HepG2 (cell line): Measurements from ENCODE around the gene SUPT4H1. TPM values are rescaled to one million over a fixed set of nuclear protein-coding genes. Genes with fewer than 3 reads are reported as not detected.

ENCODE experiments used
- ATF7-NPFF ChIP-seq: sonication (generic); formaldehyde crosslinking; IDR thresholded peaks from 2 replicates; pipeline ENCODE4 v1.8.1; 2023; ENCODE audit warnings: mild to moderate bottlenecking, low read depth, missing genetic modification reagents, moderate library complexity
- EHMT2 ChIP-seq: fragments of 200-600 bp; sonication (generic); IDR thresholded peaks from 2 replicates; pipeline ENCODE4 v1.7.0; 2017; ENCODE audit warnings: antibody characterized with exemption, low read depth, low read length, borderline replicate concordance
- ERF ChIP-seq: IDR thresholded peaks from 2 replicates; pipeline ENCODE4 v1.6.1; 2018; ENCODE audit warnings: missing biosample characterization, missing genetic modification reagents
- FOSL1 ChIP-seq: sonication (generic); formaldehyde crosslinking; IDR thresholded peaks from 2 replicates; pipeline ENCODE4 v1.9.0; 2021; ENCODE audit warnings: missing genetic modification reagents, borderline replicate concordance
- GABPB1 ChIP-seq: IDR thresholded peaks from 2 replicates; pipeline ENCODE4 v1.6.1; 2016; ENCODE audit warnings: mild to moderate bottlenecking, missing genetic modification reagents, moderate library complexity, missing compliant biosample characterization
- GMEB2 ChIP-seq: IDR thresholded peaks from 2 replicates; pipeline ENCODE4 v1.6.1; 2016; ENCODE audit warnings: missing biosample characterization, missing genetic modification reagents, low read depth
- KLF11 ChIP-seq: IDR thresholded peaks from 2 replicates; pipeline ENCODE4 v1.6.1; 2016; ENCODE audit warnings: missing compliant biosample characterization
- MIER2 ChIP-seq: IDR thresholded peaks from 2 replicates; pipeline ENCODE4 v1.6.1; 2016; ENCODE audit warnings: missing biosample characterization, missing genetic modification reagents
- PRMT3 ChIP-seq: sonication (generic); formaldehyde crosslinking; IDR thresholded peaks from 2 replicates; pipeline ENCODE4 v1.8.1; 2022; ENCODE audit warnings: low read depth, mild to moderate bottlenecking, moderate library complexity, missing genetic modification reagents, borderline replicate concordance
- THYN1 ChIP-seq: sonication (generic); formaldehyde crosslinking; IDR thresholded peaks from 2 replicates; pipeline ENCODE4 v1.8.1; 2023; ENCODE audit warnings: low read depth, mild to moderate bottlenecking, moderate library complexity, missing genetic modification reagents, borderline replicate concordance
- XBP1 ChIP-seq: sonication (generic); formaldehyde crosslinking; IDR thresholded peaks from 2 replicates; pipeline ENCODE4 v1.5.0; 2020; ENCODE audit warnings: missing genetic modification reagents
- YEATS2 ChIP-seq: sonication (generic); formaldehyde crosslinking; IDR thresholded peaks from 2 replicates; pipeline ENCODE4 v1.4.0; 2020; ENCODE audit warnings: missing genetic modification reagents, borderline replicate concordance
- ZBTB37 ChIP-seq: sonication (generic); formaldehyde crosslinking; IDR thresholded peaks from 2 replicates; pipeline ENCODE4 v1.4.0; 2020; ENCODE audit warnings: mild to moderate bottlenecking, missing genetic modification reagents
- ZBTB38 ChIP-seq: sonication (generic); formaldehyde crosslinking; IDR thresholded peaks from 2 replicates; pipeline ENCODE4 v1.5.1; 2020; ENCODE audit warnings: mild to moderate bottlenecking, missing genetic modification reagents
- ZNF138 ChIP-seq: sonication (generic); formaldehyde crosslinking; IDR thresholded peaks from 2 replicates; pipeline ENCODE4 v1.5.0; 2020; ENCODE audit warnings: mild to moderate bottlenecking, low read depth, missing genetic modification reagents
- ZNF329 ChIP-seq: sonication (generic); formaldehyde crosslinking; IDR thresholded peaks from 2 replicates; pipeline ENCODE4 v1.9.0; 2021; ENCODE audit warnings: low read depth, mild to moderate bottlenecking, missing genetic modification reagents
- polyA plus RNA-seq, 8 experiments: library from polyadenylated mRNA; depleted of rRNA in 3 of 8; stranded (reverse) in 7 of 8; unstranded in 1 of 8; fragments of >200 nt; fragmentation: Illumina TruSeq in 4 of 8; extraction: Trizol in 4 of 8; gene quantifications; 2 replicates each; pipeline versions ENCODE4 v1.2.1 to v1.2.3, GENCODE V29; 2011 to 2016; ENCODE audit warnings: low read depth in 4 of 8, missing spikeins in 1 of 8, mixed read lengths in 1 of 8; ENCODE audit not compliant: insufficient read depth in 1 of 8
- total RNA-seq, 5 experiments: library from RNA; depleted of rRNA; stranded (reverse); fragments of >200 nt; fragmentation: Illumina TruSeq; extraction: Trizol; gene quantifications; 2 replicates each; pipeline ENCODE4 v1.2.3, GENCODE V29; 2016; ENCODE audit warnings: low read depth in 1 of 5
- TF ChIP-seq, protein P1 (sequence below): sonication (generic); formaldehyde crosslinking; conservative IDR thresholded peaks from 2 replicates; pipeline ENCODE4 v1.5.0; 2020; ENCODE audit warnings: missing genetic modification reagents
- TF ChIP-seq, protein P2 (sequence below): sonication (generic); formaldehyde crosslinking; IDR thresholded peaks from 2 replicates; pipeline ENCODE4 v1.4.0; 2020; ENCODE audit warnings: missing genetic modification reagents
- TF ChIP-seq, protein P3 (sequence below), 2 experiments: sonication (generic) in 1 of 2; formaldehyde crosslinking in 1 of 2; IDR thresholded peaks; 2 replicates each; pipeline versions ENCODE4 v1.4.0 to v1.6.1; 2018 to 2020; ENCODE audit warnings: missing genetic modification reagents in 2 of 2, borderline replicate concordance in 1 of 2, low read depth in 1 of 2, mild to moderate bottlenecking in 1 of 2, missing biosample characterization in 1 of 2

The SUPT4H1 gene
- total and polyA plus RNA-seq, 2 of the 13 experiments (the other 11 are each of a cell fraction or from before 2014, with no cell fraction given), result 155 to 244 TPM

DNA sequence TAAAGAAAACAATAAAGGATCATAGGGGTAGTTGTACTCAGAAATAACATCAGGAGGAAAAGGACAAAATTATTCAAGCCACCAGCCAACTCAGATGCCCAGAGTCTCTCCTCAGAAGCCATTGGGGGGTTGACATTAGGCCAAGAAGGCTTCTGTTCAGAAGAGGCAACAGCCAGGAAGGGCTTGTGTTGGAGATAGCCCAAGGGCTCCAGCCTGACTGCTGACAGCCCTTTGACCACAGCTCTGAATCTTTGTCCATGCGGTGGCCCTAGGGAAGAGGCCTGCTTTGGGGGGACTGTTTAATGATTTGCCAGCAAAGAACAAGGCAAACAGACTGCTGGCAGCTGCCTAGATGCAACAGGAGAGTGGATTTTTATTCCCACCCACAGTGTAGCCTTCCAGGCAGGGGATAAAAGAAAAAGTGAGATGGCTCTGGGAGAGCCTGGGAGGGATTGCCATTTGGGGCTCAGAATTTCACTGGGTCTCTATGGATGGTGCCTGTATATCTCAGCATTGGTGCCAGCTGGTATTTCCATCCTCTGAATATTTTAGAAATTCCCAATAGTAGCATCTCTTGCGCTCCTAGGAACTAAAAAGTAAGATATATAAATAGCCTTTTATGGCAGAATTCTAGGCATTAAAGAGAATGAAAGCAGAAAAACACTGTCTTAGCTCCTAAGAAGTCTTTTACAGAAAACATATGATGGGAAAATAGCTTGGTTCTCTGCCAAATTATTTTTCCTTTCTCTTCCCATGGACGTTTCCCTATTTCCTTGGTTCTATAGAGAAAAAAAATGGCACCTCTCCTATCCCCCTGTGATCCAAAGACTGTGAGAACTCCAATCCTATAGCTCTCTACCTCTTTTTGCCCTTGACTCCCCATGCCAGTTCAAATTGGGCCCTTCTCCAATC lies 29.4 kb upstream of the SUPT4H1 start (continued):
- TF ChIP-seq, protein P1, sequence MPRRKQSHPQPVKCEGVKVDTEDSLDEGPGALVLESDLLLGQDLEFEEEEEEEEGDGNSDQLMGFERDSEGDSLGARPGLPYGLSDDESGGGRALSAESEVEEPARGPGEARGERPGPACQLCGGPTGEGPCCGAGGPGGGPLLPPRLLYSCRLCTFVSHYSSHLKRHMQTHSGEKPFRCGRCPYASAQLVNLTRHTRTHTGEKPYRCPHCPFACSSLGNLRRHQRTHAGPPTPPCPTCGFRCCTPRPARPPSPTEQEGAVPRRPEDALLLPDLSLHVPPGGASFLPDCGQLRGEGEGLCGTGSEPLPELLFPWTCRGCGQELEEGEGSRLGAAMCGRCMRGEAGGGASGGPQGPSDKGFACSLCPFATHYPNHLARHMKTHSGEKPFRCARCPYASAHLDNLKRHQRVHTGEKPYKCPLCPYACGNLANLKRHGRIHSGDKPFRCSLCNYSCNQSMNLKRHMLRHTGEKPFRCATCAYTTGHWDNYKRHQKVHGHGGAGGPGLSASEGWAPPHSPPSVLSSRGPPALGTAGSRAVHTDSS (CRISPR knock-in tag), result no peak
- TF ChIP-seq ZNF138 (CRISPR knock-in tag) (no peak), PRMT3 (CRISPR knock-in tag) (0 out of 2 replicates have a peak, but pooled peaks have one; percentile 17), ZBTB38 (CRISPR knock-in tag) (peak; percentile 69), ATF7-NPFF (CRISPR knock-in tag) (peak; percentile 74), ERF (CRISPR knock-in tag) (peak; percentile 99), EHMT2 (peak; percentile 63; the same call in 1 of the 2 replicates), FOSL1 (CRISPR knock-in tag) (no peak), XBP1 (no peak), GMEB2 (CRISPR knock-in tag) (no peak), GABPB1 (CRISPR knock-in tag) (peak; percentile 58), ZBTB37 (CRISPR knock-in tag) (no peak), ZNF329 (CRISPR knock-in tag) (0 out of 2 replicates have a peak, but pooled peaks have one; percentile 67), KLF11 (CRISPR knock-in tag) (peak; percentile 62), MIER2 (CRISPR knock-in tag) (no peak), YEATS2 (CRISPR knock-in tag) (peak; percentile 70; the same call in 1 of the 2 replicates), THYN1 (CRISPR knock-in tag) (no peak)
- TF ChIP-seq, protein P2, sequence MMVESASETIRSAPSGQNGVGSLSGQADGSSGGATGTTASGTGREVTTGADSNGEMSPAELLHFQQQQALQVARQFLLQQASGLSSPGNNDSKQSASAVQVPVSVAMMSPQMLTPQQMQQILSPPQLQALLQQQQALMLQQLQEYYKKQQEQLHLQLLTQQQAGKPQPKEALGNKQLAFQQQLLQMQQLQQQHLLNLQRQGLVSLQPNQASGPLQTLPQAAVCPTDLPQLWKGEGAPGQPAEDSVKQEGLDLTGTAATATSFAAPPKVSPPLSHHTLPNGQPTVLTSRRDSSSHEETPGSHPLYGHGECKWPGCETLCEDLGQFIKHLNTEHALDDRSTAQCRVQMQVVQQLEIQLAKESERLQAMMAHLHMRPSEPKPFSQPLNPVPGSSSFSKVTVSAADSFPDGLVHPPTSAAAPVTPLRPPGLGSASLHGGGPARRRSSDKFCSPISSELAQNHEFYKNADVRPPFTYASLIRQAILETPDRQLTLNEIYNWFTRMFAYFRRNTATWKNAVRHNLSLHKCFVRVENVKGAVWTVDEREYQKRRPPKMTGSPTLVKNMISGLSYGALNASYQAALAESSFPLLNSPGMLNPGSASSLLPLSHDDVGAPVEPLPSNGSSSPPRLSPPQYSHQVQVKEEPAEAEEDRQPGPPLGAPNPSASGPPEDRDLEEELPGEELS (CRISPR knock-in tag), result peak; percentile 95
- TF ChIP-seq, protein P3, sequence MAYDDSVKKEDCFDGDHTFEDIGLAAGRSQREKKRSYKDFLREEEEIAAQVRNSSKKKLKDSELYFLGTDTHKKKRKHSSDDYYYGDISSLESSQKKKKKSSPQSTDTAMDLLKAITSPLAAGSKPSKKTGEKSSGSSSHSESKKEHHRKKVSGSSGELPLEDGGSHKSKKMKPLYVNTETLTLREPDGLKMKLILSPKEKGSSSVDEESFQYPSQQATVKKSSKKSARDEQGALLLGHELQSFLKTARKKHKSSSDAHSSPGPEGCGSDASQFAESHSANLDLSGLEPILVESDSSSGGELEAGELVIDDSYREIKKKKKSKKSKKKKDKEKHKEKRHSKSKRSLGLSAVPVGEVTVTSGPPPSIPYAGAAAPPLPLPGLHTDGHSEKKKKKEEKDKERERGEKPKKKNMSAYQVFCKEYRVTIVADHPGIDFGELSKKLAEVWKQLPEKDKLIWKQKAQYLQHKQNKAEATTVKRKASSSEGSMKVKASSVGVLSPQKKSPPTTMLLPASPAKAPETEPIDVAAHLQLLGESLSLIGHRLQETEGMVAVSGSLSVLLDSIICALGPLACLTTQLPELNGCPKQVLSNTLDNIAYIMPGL (CRISPR knock-in tag; IDR thresholded peaks at IDR 0.05; ENCODE audit: borderline replicate concordance in 1 of 2, low read depth in 1 of 2), result peak in 1 of 2 experiments; percentile 37; a peak in 1 of 4 replicates
